HS-27A (cell line): ENCODE data around the gene QSOX1.
A peak's percentile ranks its signal among the peaks of the same experiment; 100 is the strongest.

Source experiments
- DNase-seq: peaks from one replicate; pipeline ENCODE4 v3.0.0-alpha.2; 2012; ENCODE audit warnings: low read depth, missing footprints

The QSOX1 gene

GRCh38 chr1:180151508-180151907 lies 3.2 kb upstream of the QSOX1 start:
- DNase-seq, result peak; percentile 95

GRCh38 chr1:180152588-180152987 lies 2.1 kb upstream of the QSOX1 start:
- no peak for DNase-seq

- no peak for DNase-seq
Observed at GRCh38 chr1:180153032-180153431, 1.6 kb upstream of the QSOX1 start.

- DNase-seq, result no peak
Observed at GRCh38 chr1:180154003-180154324, 705 bp upstream of the QSOX1 start.

DNA sequence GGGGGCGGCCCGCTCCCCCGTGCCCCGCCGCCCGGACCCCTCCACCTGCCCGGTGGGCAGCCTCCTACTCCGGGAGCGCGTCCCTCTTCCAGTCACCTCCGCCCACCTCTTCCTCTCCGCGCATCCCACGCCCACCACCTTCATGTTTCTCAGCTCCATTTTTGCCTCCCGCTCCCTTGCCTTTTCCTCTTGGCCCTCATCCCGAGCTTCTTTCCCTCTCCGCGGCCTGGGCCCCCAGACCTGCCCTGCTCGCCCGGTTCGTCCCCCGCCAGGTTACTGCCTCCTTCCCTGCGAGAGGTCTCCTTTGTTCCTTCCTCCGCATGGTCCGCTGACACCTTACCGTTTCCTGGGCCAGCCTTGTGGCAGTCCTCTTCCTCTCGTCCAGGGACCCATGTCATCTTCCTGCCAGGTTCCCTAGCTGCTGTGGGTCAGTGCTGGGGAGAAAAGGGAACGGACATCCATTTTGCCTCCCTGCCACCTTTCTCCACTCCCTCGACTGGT lies 563 bp downstream of the QSOX1 start:
- DNase-seq, result no peak

DNA sequence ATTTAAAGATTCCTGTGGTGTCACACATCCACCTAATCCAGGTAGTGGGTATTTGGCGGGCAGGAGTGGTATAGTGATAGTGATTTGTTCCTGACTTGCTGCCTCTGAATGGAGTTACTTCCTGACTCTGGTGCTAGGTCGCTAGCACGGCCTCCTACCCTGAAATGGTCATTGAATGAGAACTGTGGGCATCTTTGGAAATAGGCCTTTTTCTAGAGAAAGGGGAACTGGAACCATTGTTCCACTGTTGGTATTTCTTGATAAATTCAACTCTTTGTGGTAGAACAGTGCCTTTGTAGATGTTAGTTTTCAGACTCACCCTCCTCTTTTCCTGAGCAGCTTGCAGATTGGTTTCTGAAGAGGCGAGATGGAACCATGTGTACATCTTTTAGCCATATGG lies 1.5 kb downstream of the QSOX1 start:
- DNase-seq, result no peak

DNA sequence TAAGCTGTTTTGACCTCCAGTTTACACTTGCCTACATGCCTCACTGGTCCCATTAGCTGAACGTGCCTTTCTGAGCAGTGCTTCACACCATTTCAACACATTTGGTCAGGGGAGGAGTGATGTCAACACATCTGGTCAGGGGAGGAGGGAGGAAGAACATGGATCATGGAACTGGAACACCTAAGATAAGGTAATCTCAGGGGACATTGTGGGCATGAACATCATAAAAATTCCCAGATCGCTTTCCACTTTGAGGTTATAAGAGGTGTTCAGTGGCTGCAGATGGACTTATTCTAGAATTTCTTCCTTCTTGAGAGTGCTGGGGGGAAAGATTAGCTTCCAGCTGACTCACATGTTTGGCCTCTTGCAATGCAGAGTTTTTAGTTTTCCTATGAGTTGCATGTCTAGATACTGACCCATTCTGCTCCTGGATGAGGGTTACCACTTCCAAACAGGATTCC lies 2.0 kb downstream of the QSOX1 start:
- DNase-seq, result peak; percentile 69

DNA sequence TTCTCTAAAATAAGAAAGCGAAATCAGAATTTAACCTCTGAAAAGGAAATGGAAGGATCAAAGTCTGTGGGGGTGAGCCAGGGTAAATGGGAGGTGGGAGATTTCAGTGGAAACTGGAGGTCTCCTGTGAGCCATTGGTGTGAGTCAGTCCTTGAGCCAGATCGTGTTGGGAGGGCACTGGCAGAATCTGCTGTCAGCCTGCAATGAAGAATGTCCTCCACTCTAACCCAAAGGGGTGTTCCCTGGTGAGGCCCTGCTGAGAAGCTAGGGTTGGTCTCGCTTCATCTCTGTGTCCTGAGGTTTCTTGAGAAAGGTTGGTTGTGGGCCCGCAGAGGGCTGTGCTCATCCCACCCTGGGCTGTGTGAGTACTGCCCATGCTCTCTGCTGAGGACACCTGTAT lies 2.4 kb downstream of the QSOX1 start:
- DNase-seq, result peak; percentile 60

- DNase-seq, result no peak
Observed at GRCh38 chr1:180157576-180158057, 2.9 kb downstream of the QSOX1 start.

DNA sequence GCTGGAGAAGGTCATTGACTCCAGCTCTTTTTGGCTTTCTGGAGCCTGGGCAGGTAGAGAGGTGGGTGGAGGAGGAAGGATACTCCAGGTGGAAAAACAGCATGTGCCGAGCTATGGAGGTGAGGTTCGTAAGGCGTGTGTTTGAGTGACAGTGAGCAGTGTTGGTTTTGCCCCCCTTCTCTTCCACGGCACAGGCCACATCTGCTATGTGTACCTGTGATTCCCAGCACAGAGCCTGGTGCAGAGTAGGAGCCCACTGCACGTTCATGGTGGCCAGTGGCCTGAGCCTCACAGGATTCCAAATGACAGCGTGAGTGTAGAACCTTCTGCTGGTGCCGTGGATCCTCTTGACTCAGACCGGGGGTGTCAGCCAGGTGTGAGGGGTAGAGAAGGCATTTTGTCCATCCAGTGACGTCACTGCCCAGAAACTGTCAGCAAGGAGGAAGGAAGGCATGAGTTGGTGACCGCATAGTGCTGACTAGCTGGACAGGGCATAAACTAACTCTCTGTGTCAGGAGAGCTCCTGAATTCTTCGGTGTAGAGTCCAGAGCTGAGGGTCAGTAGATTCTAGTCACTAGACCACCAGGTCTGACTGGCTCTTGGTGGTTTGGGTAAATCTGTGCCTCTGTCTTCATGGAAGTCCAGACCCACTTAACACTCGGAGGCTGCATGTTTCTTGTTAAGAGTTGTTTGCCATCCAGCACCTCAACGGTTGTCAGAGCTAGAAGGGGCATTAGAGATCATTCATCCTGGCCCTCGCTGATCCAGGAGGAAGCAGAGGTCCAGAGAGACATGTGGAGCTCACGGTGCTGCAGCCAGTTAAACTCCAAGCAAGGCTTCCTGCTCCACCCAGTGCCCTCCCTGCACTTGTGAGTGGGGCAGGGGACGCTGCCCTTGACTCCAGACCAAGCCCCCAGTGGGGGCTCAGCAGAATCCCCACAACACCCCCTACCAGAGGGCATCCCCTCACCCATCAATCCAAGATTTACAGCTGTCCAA lies 3.8 kb downstream of the QSOX1 start:
- no peak for DNase-seq

DNA sequence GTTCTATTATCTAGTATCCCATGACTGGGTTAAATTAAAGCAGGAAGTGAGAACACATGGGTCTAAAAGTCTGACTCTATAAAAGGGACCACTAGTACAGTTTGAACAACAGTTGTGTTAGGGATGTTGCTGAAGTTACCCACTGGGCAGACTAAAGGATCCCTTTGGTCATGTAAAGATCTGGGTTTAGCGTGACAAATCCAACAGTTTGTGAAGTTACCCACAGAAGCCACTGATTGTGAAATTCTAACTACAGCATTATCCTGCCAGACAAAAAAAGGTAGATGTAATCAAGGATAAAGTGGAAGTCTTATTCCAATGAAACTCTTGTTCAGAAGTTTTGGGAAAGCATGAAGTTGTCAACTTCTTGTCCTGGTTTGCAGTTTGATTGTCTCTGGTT lies 5.7 kb downstream of the QSOX1 start:
- DNase-seq, result no peak

DNA sequence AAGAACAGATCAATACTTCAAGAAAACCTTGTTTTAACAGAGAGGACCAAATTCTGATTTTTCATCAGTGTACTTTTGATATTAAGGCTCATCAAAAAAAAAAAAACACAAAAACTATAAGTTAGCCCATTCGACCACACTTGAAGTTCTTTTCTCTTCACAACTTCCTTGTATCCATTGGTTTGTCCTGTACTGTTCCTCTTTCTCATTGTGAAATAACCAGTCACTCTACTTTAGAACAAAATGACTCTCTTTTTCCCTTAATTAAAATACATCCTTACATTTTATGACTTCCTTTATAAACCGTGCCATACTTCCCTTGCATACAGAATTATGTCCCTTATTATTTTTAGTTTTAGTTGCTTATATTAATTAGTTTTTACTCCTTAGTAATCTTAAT lies 8.4 kb downstream of the QSOX1 start:
- no peak for DNase-seq

DNA sequence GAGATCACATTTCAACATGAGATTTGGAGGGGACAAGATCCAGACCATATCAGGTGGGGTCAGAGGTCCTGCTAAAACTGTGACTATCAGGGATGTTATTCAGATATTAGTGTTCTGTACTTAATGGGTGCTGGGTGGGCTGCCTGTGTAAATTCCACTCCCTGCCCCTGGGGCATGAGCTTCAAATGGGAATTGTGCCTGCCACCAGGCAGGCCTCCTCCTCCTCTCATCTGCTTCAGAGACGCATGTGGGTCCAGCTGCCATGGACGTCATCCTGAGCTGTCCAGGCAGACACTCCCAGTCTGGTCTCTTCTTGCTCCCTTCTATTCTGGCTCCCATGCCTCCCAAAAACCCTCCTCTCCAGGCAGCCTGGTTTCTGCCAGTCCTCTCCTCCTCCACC lies 10.4 kb downstream of the QSOX1 start:
- no peak for DNase-seq

GRCh38 chr1:180165509-180166435 lies 11.1 kb downstream of the QSOX1 start:
- DNase-seq, result no peak

DNA sequence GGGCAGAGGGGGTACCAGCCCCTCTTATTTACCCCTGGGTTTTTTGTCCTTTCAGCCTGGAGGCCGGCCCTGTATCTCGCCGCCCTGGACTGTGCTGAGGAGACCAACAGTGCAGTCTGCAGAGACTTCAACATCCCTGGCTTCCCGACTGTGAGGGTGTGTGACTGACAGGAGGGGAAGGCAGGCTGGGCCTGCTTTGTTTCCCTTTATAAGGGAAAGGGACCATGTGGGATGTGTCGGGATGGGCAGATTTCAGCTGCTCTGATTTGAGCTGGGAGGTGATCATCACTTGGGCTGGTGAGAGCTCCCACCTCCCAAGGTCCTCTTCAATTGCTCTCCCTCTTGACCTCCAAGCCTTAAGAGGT lies 11.7 kb downstream of the QSOX1 start:
- no peak for DNase-seq

DNA sequence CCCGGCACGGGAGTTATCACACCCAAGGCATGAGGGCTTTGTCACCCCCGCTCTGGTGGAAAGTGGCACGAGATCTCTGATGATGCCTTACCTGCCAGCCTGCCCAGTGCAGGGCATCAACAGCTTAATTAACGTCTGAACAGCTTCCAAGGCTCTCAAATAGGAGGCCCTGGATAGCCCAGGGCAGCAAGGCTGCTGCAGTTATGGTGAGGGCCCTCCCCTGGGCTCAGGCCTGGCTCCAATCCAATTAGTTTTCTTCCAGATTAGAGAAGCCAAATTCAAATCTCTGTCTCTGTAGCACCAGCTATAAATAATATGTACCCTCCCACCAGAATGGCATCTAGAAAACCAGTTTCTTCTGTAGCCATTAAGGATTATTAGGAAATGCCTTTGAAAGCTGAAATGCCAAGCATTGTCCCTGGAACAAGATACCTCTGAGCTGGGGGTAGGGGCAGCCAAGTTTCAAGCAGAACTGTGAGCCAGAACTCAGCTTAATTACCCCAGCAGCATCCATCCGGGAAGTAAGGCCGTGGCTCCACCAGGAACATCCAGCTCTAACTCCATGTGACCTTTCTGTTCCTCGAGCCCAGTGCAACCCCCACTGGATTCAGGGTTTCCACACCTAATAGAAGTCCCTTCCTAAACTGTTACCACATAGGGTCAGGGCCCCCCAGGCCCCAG lies 12.5 kb downstream of the QSOX1 start:
- no peak for DNase-seq

GRCh38 chr1:180167721-180168467 lies 13.2 kb downstream of the QSOX1 start:
- no peak for DNase-seq

- DNase-seq, result no peak
Observed at GRCh38 chr1:180168786-180169639, 14.3 kb downstream of the QSOX1 start.

GRCh38 chr1:180169640-180170195 lies 15.0 kb downstream of the QSOX1 start:
- DNase-seq, result no peak
